GM21576 (cell line): ENCODE measurements around the gene CDH2.

Experiments used
- ATAC-seq: cut with Tn5 transposase; IDR thresholded peaks from one replicate; pipeline ENCODE4 v1.9.1; 2021; ENCODE audit warnings: mild to moderate bottlenecking, moderate library complexity; ENCODE audit not compliant: unreplicated experiment

CDH2 gene

GRCh38 chr18:28003451-28003850 is 173.5 kb downstream of the CDH2 start:
- no peak for ATAC-seq

- no peak for ATAC-seq
These were observed 174.1 kb downstream of the CDH2 start for GRCh38 chr18:28002841-28003240.

- no peak for ATAC-seq
These were observed 180.1 kb downstream of the CDH2 start for GRCh38 chr18:27996801-27997272.

- ATAC-seq: no peak
These were observed 181.0 kb downstream of the CDH2 start for GRCh38 chr18:27995770-27996502.

- no peak for ATAC-seq
These were observed 182.4 kb downstream of the CDH2 start for GRCh38 chr18:27994571-27994970.

GRCh38 chr18:27991391-27991790 is 185.5 kb downstream of the CDH2 start:
- ATAC-seq: no peak

GRCh38 chr18:27985832-27986231 is 191.1 kb downstream of the CDH2 start:
- ATAC-seq: no peak

GRCh38 chr18:27983780-27984179 is 193.2 kb downstream of the CDH2 start:
- no peak for ATAC-seq

GRCh38 chr18:27976806-27977408 is 200.0 kb downstream of the CDH2 start:
- ATAC-seq: no peak

- ATAC-seq: no peak
These were observed 206.6 kb downstream of the CDH2 start for GRCh38 chr18:27970321-27970720.

GRCh38 chr18:27969206-27969605 is 207.7 kb downstream of the CDH2 start:
- ATAC-seq: no peak

- no peak for ATAC-seq
These were observed 208.8 kb downstream of the CDH2 start for GRCh38 chr18:27967913-27968824.

GRCh38 chr18:27966881-27967280 is 210.0 kb downstream of the CDH2 start:
- no peak for ATAC-seq

- ATAC-seq: no peak
These were observed 212.1 kb downstream of the CDH2 start for GRCh38 chr18:27964811-27965210.

GRCh38 chr18:27959101-27959500 is 217.8 kb downstream of the CDH2 start:
- no peak for ATAC-seq

GRCh38 chr18:27956001-27956640 is 220.8 kb downstream of the CDH2 start:
- no peak for ATAC-seq

- ATAC-seq: no peak
These were observed 222.7 kb downstream of the CDH2 start for GRCh38 chr18:27954226-27954625.

- no peak for ATAC-seq
These were observed 224.2 kb downstream of the CDH2 start for GRCh38 chr18:27952741-27953140.

- ATAC-seq: no peak
These were observed 226.2 kb downstream of the CDH2 start for GRCh38 chr18:27950648-27951228.

- no peak for ATAC-seq
These were observed 227.9 kb downstream of the CDH2 start for GRCh38 chr18:27948986-27949385.

- no peak for ATAC-seq
These were observed 234.2 kb downstream of the CDH2 start for GRCh38 chr18:27942706-27943105.
